ENCODE data around the gene CLEC4G.

CLEC4G gene

GRCh38 chr19:7733376-7733775 lies 1.5 kb upstream of the CLEC4G start:
- TF ChIP-seq CTCF (conservative IDR thresholded peaks at IDR 0.05) = no peak
- no peak for TF ChIP-seq ZFX (IDR thresholded peaks at IDR 0.05)
- H3K27ac ChIP-seq = no peak overlapping the region

- TF ChIP-seq ZFX (IDR thresholded peaks at IDR 0.05) = no peak
- no peak for TF ChIP-seq CTCF (conservative IDR thresholded peaks at IDR 0.05)
- H3K27ac ChIP-seq = no peak overlapping the region
Observed at GRCh38 chr19:7731615-7732014, 295 bp downstream of the CLEC4G start.

- TF ChIP-seq ZFX (IDR thresholded peaks at IDR 0.05) (no peak), CTCF (conservative IDR thresholded peaks at IDR 0.05) (no peak)
- H3K27ac ChIP-seq = no peak overlapping the region
Observed at GRCh38 chr19:7731218-7731595, 703 bp downstream of the CLEC4G start.

GRCh38 chr19:7730286-7731217 lies 1.4 kb downstream of the CLEC4G start:
- TF ChIP-seq ZFX (IDR thresholded peaks at IDR 0.05) (no peak), CTCF (conservative IDR thresholded peaks at IDR 0.05) (no peak)
- no peak overlapping the region for H3K27ac ChIP-seq

- no peak overlapping the region for H3K27ac ChIP-seq
- TF ChIP-seq CTCF (conservative IDR thresholded peaks at IDR 0.05) = no peak
- no peak for TF ChIP-seq ZFX (IDR thresholded peaks at IDR 0.05)
Observed at GRCh38 chr19:7729831-7730285, 2.1 kb downstream of the CLEC4G start.

GRCh38 chr19:7729211-7729610 lies 2.7 kb downstream of the CLEC4G start:
- H3K27ac ChIP-seq = no peak overlapping the region
- TF ChIP-seq CTCF (conservative IDR thresholded peaks at IDR 0.05) (no peak), ZFX (IDR thresholded peaks at IDR 0.05) (no peak)

- no peak for TF ChIP-seq ZFX (IDR thresholded peaks at IDR 0.05)
- TF ChIP-seq CTCF (conservative IDR thresholded peaks at IDR 0.05) = no peak
- no peak overlapping the region for H3K27ac ChIP-seq
Observed at GRCh38 chr19:7725791-7726190, 6.1 kb downstream of the CLEC4G start.

Measured in C4-2B (cell line).